GM13977 (cell line): Measurements from ENCODE around the gene CDH23.

Source experiments
- DNase-seq: peaks from one replicate; pipeline ENCODE4 v3.0.0; 2012; ENCODE audit warnings: low spot score
- CTCF ChIP-seq: IDR thresholded peaks from 2 replicates; pipeline ENCODE4 v1.5.1; 2012; ENCODE audit warnings: mild to moderate bottlenecking, control low read depth; ENCODE audit not compliant: insufficient read depth; ENCODE audit errors: extremely low read depth, missing control alignments
- in situ Hi-C: fragments of 300-500 bp; cut with MboI; formaldehyde crosslinking; loops from one replicate; pipeline ENCODE4 v1.12.0; 2022; ENCODE audit warnings: low sequenced_read_pairs, low pct_unique_long_range_greater_than_20kb, mixed read lengths, inconsistent platforms; ENCODE audit not compliant: unreplicated experiment

The CDH23 gene

GRCh38 chr10:71483885-71484751 lies 87.4 kb downstream of the CDH23 start:
- in situ Hi-C loops = no loop called here
- no peak for DNase-seq
- TF ChIP-seq CTCF = no peak

GRCh38 chr10:71486484-71487114 lies 89.9 kb downstream of the CDH23 start:
- TF ChIP-seq CTCF = peak; percentile 70
- in situ Hi-C loops = no loop called here
- DNase-seq = peak; percentile 54

- DNase-seq = no peak
- TF ChIP-seq CTCF = no peak
- in situ Hi-C loops = no loop called here
These were observed 91.0 kb downstream of the CDH23 start for GRCh38 chr10:71487726-71488125.

GRCh38 chr10:71489077-71489476 lies 92.4 kb downstream of the CDH23 start:
- TF ChIP-seq CTCF = no peak
- DNase-seq = no peak
- in situ Hi-C loops = no loop called here

GRCh38 chr10:71492872-71493271 lies 96.2 kb downstream of the CDH23 start:
- no peak for DNase-seq
- in situ Hi-C loops = no loop called here
- no peak for TF ChIP-seq CTCF

- TF ChIP-seq CTCF = no peak
- in situ Hi-C loops = no loop called here
- DNase-seq = no peak
These were observed 97.0 kb downstream of the CDH23 start for GRCh38 chr10:71493741-71494140.
